ENCODE results near the gene SENP5. TPM values are rescaled to one million over a fixed set of nuclear protein-coding genes. Genes with fewer than 3 reads are reported as not detected.

SENP5 gene
- total and polyA plus RNA-seq, 2 of the 8 experiments (the other 6 are each of a cell fraction or from before 2014, with no cell fraction given) = 6.7 to 27.3 TPM

DNA sequence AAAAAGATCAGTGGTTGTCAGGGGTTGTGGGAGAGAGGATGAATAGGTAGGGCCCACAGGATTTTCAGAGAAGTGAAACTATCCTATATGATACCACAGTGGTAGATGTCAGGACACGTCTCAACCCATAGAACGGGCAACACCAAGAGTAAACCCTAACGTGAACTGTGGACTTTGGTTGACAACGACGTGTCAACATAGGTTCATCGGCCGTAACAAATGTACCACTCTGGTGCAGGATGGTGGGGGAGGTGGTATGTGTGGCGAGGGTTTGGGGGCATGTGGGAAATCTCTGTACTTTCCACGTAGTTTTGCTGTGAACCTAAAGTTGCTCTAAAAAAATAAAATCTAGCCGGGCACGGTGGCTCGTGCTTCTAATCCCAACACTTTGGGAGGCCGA, 113.9 kb downstream of the SENP5 start:
- Histone ChIP-seq H3K36me3 (ENCODE audit: control insufficient read depth in 2 of 4, insufficient read depth in 4 of 4, low read length in 3 of 4) (no peaks in the 10 kb centered on the region), H2BK20ac (ENCODE audit: low read length) (no peak overlapping the region), H2BK12ac (ENCODE audit: low read depth, low read length) (no peak overlapping the region), H3K9ac (replicated peaks in 1 of 4; ENCODE audit: extremely low read depth in 1 of 4, low read depth in 3 of 4, low read length in 3 of 4) (no peak overlapping the region), H3K79me1 (ENCODE audit: low read depth, low read length) (no peaks in the 10 kb centered on the region), H3K4ac (replicated peaks; ENCODE audit: insufficient read length, low read depth, low read length) (no peak overlapping the region), H3K27ac (ENCODE audit: low read depth, low read length) (no peak overlapping the region), H3K14ac (ENCODE audit: insufficient read length) (no peak overlapping the region), H4K91ac (replicated peaks; ENCODE audit: insufficient read length, low read length) (no peak overlapping the region), H3K23ac (ENCODE audit: insufficient read length) (no peak overlapping the region), H2AK5ac (ENCODE audit: low read depth, low read length) (no peak overlapping the region), H3K18ac (ENCODE audit: extremely low read depth, low read length) (no peak overlapping the region), H3K56ac (replicated peaks; ENCODE audit: insufficient read length, low read depth, low read length) (no peak overlapping the region), H3K4me1 (replicated peaks in 1 of 4; ENCODE audit: control insufficient read depth in 3 of 4, insufficient read depth in 4 of 4, low read length in 3 of 4) (no peaks in the 10 kb centered on the region; a peak in 1 of 7 replicates), H4K20me1 (replicated peaks in 1 of 2; ENCODE audit: control insufficient read depth in 1 of 2, insufficient read depth in 2 of 2, low read length in 2 of 2) (no peaks in the 10 kb centered on the region), H4K8ac (ENCODE audit: extremely low read depth, insufficient read depth, low read length) (no peak overlapping the region), H2BK120ac (replicated peaks; ENCODE audit: low read depth, low read length) (no peak overlapping the region), H3K27me3 (replicated peaks in 1 of 4; ENCODE audit: control insufficient read depth in 3 of 4, extremely low read depth in 1 of 4, insufficient read depth in 3 of 4, low read length in 3 of 4) (no peaks in the 10 kb centered on the region), H3K4me2 (ENCODE audit: insufficient read depth in 1 of 2, low read depth in 2 of 2, low read length in 2 of 2) (no peak overlapping the region), H2BK15ac (ENCODE audit: low read length) (no peak overlapping the region), H4K5ac (ENCODE audit: insufficient read length, low read depth, low read length) (no peak overlapping the region), H3K9me3 (ENCODE audit: insufficient read depth in 2 of 2, low read depth in 1 of 2, low read length in 1 of 2) (no peaks in the 10 kb centered on the region), H3K4me3 (ENCODE audit: extremely low read depth in 1 of 4, insufficient read depth in 2 of 4, low read depth in 3 of 4, low read length in 4 of 4) (no peak overlapping the region), H2BK5ac (ENCODE audit: low read depth, low read length) (no peak overlapping the region), H2AFZ (ENCODE audit: low read length) (no peak overlapping the region), H3K79me2 (ENCODE audit: control insufficient read depth in 1 of 2, insufficient read depth in 2 of 2, low read length in 2 of 2) (no peaks in the 10 kb centered on the region), H3K23me2 (ENCODE audit: low read depth, low read length) (no peaks in the 10 kb centered on the region)
- FAIRE-seq = no peak
- ChIA-PET POLR2A (ENCODE audit: partially characterized antibody) (no interaction called here), CTCF (ENCODE audit: partially characterized antibody) (interaction anchor here (1.0 kb wide), 1 partner anchor 8 kb away, joined by 3 read pairs; no protein-coding TSS in a partner anchor)
- DNase-seq (ENCODE audit: low read depth in 1 of 2, low spot score in 2 of 2) = no peak
- WGBS, 2 experiments (ENCODE audit: extremely low coverage in 1 of 2, insufficient coverage in 1 of 2, insufficient read length in 1 of 2, insufficient replicate concordance in 2 of 2, low coverage in 1 of 2, low lambda C conversion rate in 2 of 2, missing lambda C conversion rate in 1 of 2) = 95% methylated on average over 13 of the region's 13 CpGs; no CpG with 5 or more reads in 1 of the 2 experiments
- TF ChIP-seq KDM1A (IDR thresholded peaks at IDR 0.05; ENCODE audit: borderline replicate concordance, low read length) (no peak), BRCA1 (IDR thresholded peaks at IDR 0.05; ENCODE audit: low read depth, low read length) (no peak), SP2 (IDR thresholded peaks at IDR 0.05; ENCODE audit: low read length) (no peak), SRF (IDR thresholded peaks at IDR 0.05; ENCODE audit: low read depth, low read length) (no peak), SIRT6 (IDR thresholded peaks at IDR 0.05; ENCODE audit: low read length) (no peak)
